H9 (cell line): ENCODE results near the gene GGA3. TPM values are rescaled to one million over a fixed set of nuclear protein-coding genes. Genes with fewer than 3 reads are reported as not detected.
A peak's percentile ranks its signal among the peaks of the same experiment; 100 is the strongest.

ENCODE experiments used
- DNase-seq: peaks from one replicate; pipeline ENCODE4 v3.0.0-alpha.2; 2017
- H2AFZ ChIP-seq: one replicate; pipeline ENCODE4 v1.6.1; 2013; ENCODE audit warnings: mild to moderate bottlenecking, low read length, control low read depth, moderate library complexity
- H2AK5ac ChIP-seq: 2 replicates; pipeline ENCODE4 v1.6.1; 2013; ENCODE audit warnings: low read length, control low read depth, mixed read lengths; ENCODE audit not compliant: insufficient read length
- H2BK120ac ChIP-seq: one replicate; pipeline ENCODE4 v1.6.1; 2013; ENCODE audit warnings: low read depth, mild to moderate bottlenecking, low read length, control low read depth, inconsistent platforms; ENCODE audit not compliant: poor library complexity, severe bottlenecking
- H2BK12ac ChIP-seq: 2 replicates; pipeline ENCODE4 v1.6.1; 2013; ENCODE audit warnings: low read length, control low read depth, mixed read lengths, low read depth; ENCODE audit not compliant: insufficient read length
- H2BK15ac ChIP-seq: 2 replicates; pipeline ENCODE4 v1.6.1; 2013; ENCODE audit warnings: low read depth, low read length, control low read depth
- H2BK20ac ChIP-seq: one replicate; pipeline ENCODE4 v1.6.1; 2013; ENCODE audit warnings: low read depth, mild to moderate bottlenecking, low read length, control low read depth, inconsistent platforms; ENCODE audit not compliant: poor library complexity, severe bottlenecking
- H2BK5ac ChIP-seq: 2 replicates; pipeline ENCODE4 v1.6.1; 2013; ENCODE audit warnings: low read length, control low read depth, mixed read lengths; ENCODE audit not compliant: insufficient read length
- H3K14ac ChIP-seq: 2 replicates; pipeline ENCODE4 v1.6.1; 2013; ENCODE audit warnings: low read length, control low read depth; ENCODE audit not compliant: insufficient read depth
- H3K18ac ChIP-seq: 2 replicates; pipeline ENCODE4 v1.6.1; 2013; ENCODE audit warnings: low read depth, mild to moderate bottlenecking, mixed read lengths, low read length, control low read depth; ENCODE audit not compliant: insufficient read length
- H3K23ac ChIP-seq: 2 replicates; pipeline ENCODE4 v1.6.1; 2013; ENCODE audit warnings: low read length, control low read depth, mixed read lengths, low read depth; ENCODE audit not compliant: insufficient read length
- H3K23me2 ChIP-seq: 2 replicates; pipeline ENCODE4 v1.6.1; 2013; ENCODE audit warnings: low read depth, mild to moderate bottlenecking, mixed read lengths, low read length, control low read depth; ENCODE audit not compliant: insufficient read length, poor library complexity, severe bottlenecking
- H3K27ac ChIP-seq: 2 replicates; pipeline ENCODE4 v1.5.1; 2013; ENCODE audit warnings: low read length, control low read depth, mixed read lengths, low read depth; ENCODE audit not compliant: insufficient read length
- H3K27me3 ChIP-seq: 2 replicates; pipeline ENCODE4 v1.6.1; 2013; ENCODE audit warnings: low read length, control low read depth, inconsistent platforms; ENCODE audit not compliant: insufficient read depth
- H3K4ac ChIP-seq: 2 replicates; pipeline ENCODE4 v1.6.1; 2013; ENCODE audit warnings: low read depth, mild to moderate bottlenecking, control low read depth, inconsistent platforms, low read length, moderate library complexity
- H3K4me1 ChIP-seq: 2 replicates; pipeline ENCODE4 v1.6.1; 2013; ENCODE audit warnings: low read length, control low read depth, inconsistent platforms; ENCODE audit not compliant: insufficient read depth
- H3K4me2 ChIP-seq: 2 replicates; pipeline ENCODE4 v1.6.1; 2013; ENCODE audit warnings: low read length, control low read depth, mixed read lengths; ENCODE audit not compliant: insufficient read length, insufficient read depth
- H3K56ac ChIP-seq: 2 replicates; pipeline ENCODE4 v1.6.1; 2013; ENCODE audit warnings: low read depth, mild to moderate bottlenecking, mixed read lengths, low read length, control low read depth; ENCODE audit not compliant: insufficient read length
- H3K79me1 ChIP-seq: 2 replicates; pipeline ENCODE4 v1.6.1; 2013; ENCODE audit warnings: low read depth, mild to moderate bottlenecking, moderate library complexity, low read length, control low read depth, inconsistent platforms; ENCODE audit not compliant: insufficient read depth, poor library complexity, severe bottlenecking
- H3K79me2 ChIP-seq: 2 replicates; pipeline ENCODE4 v1.6.1; 2013; ENCODE audit warnings: low read length, control low read depth, inconsistent platforms; ENCODE audit not compliant: insufficient read depth
- H3K9ac ChIP-seq: 2 replicates; pipeline ENCODE4 v1.6.1; 2013; ENCODE audit warnings: low read length, control low read depth, mixed read lengths; ENCODE audit not compliant: insufficient read length; ENCODE audit errors: extremely low read depth
- H3K9me3 ChIP-seq: one replicate; pipeline ENCODE4 v1.6.1; 2013; ENCODE audit warnings: low read depth, low read length, inconsistent platforms; ENCODE audit not compliant: control insufficient read depth
- H3T11ph ChIP-seq: one replicate; pipeline ENCODE4 v1.6.1; 2013; ENCODE audit warnings: mild to moderate bottlenecking, low read length, control low read depth, inconsistent platforms
- H4K20me1 ChIP-seq: one replicate; pipeline ENCODE4 v1.6.1; 2013; ENCODE audit not compliant: control insufficient read depth, insufficient read length, insufficient read depth
- H4K5ac ChIP-seq: 2 replicates; pipeline ENCODE4 v1.6.1; 2013; ENCODE audit warnings: low read depth, mild to moderate bottlenecking, mixed read lengths, low read length, control low read depth; ENCODE audit not compliant: insufficient read length
- H4K8ac ChIP-seq: replicated peaks from 2 replicates; pipeline ENCODE4 v1.6.1; 2013; ENCODE audit warnings: low read length, control low read depth, mixed read lengths, low read depth; ENCODE audit not compliant: insufficient read length
- H4K91ac ChIP-seq: 2 replicates; pipeline ENCODE4 v1.6.1; 2013; ENCODE audit warnings: low read depth, mild to moderate bottlenecking, moderate library complexity, mixed read lengths, low read length, control low read depth; ENCODE audit not compliant: insufficient read length
- H3K27ac Mint-ChIP-seq, 3 experiments: 2 replicates in 2 of 3; 3 replicates in 1 of 3; pipeline ENCODE4 v1.8.0; 2020 to 2021; ENCODE audit warnings: mixed read lengths in 3 of 3, mild to moderate bottlenecking in 1 of 3, moderate library complexity in 1 of 3
- H3K27me3 Mint-ChIP-seq: 2 replicates; pipeline ENCODE4 v1.8.0; 2021; ENCODE audit warnings: low read depth, mild to moderate bottlenecking, moderate library complexity, mixed read lengths
- H3K36me3 Mint-ChIP-seq, 3 experiments: 2 replicates in 2 of 3; 3 replicates in 1 of 3; pipeline ENCODE4 v1.8.0; 2020 to 2021; ENCODE audit warnings: low read depth in 3 of 3, mixed read lengths in 3 of 3; ENCODE audit not compliant: insufficient read depth in 1 of 3
- H3K4me1 Mint-ChIP-seq, 2 experiments: 2 replicates each; pipeline ENCODE4 v1.8.0; 2020; ENCODE audit warnings: mixed read lengths in 2 of 2
- H3K4me3 Mint-ChIP-seq, 2 experiments: 2 replicates in 1 of 2; 3 replicates in 1 of 2; pipeline ENCODE4 v1.8.0; 2020 to 2021; ENCODE audit warnings: mild to moderate bottlenecking in 2 of 2, mixed read lengths in 2 of 2, moderate library complexity in 1 of 2
- H3K9me3 Mint-ChIP-seq, 2 experiments: 2 replicates in 1 of 2; 3 replicates in 1 of 2; pipeline ENCODE4 v1.8.0; 2020; ENCODE audit warnings: mild to moderate bottlenecking in 2 of 2, mixed read lengths in 2 of 2, moderate library complexity in 1 of 2
- CTCF ChIP-seq: fragments of 200-600 bp; sonication (generic); conservative IDR thresholded peaks from 3 replicates; pipeline ENCODE4 v1.8.0; 2021; ENCODE audit warnings: antibody characterized with exemption, mild to moderate bottlenecking
- WGBS: extraction: QIAGEN DNeasy Blood & Tissue Kit; methylation state at CpG from one replicate; pipeline ENCODE4 v1.1.7; 2013; ENCODE audit warnings: missing lambda C conversion rate, low lambda C conversion rate, mixed read lengths; ENCODE audit not compliant: insufficient read length; ENCODE audit errors: extremely low coverage; 5-methylcytosine and 5-hydroxymethylcytosine counted together
- total RNA-seq: library from RNA; stranded (reverse); gene quantifications from 2 replicates; pipeline ENCODE4 v1.2.1, GENCODE V29; 2021

GGA3 gene
- total RNA-seq, 1 experiment from 2014 or later = 50.3 TPM

- no peak overlapping the region for H3K4ac ChIP-seq
- H4K20me1 ChIP-seq = no peaks in the 10 kb centered on the region
- H3K4me2 ChIP-seq = peak overlapping the region; percentile 99
- no peak overlapping the region for H2BK5ac ChIP-seq
- peaks cover 6% of the 10 kb centered on the region for H3K23me2 ChIP-seq
- H3K4me1 ChIP-seq = no peaks in the 10 kb centered on the region
- DNase-seq = no peak
- H2AFZ ChIP-seq = no peak overlapping the region
- H4K5ac ChIP-seq = no peak overlapping the region
- no peak overlapping the region for H2BK120ac ChIP-seq
- no peak overlapping the region for H4K8ac ChIP-seq
- no peak overlapping the region for H4K91ac ChIP-seq
- H3K9me3 ChIP-seq = no peaks in the 10 kb centered on the region
- H3K14ac ChIP-seq = peak overlapping the region; percentile 77
- no peak overlapping the region for H3K27ac ChIP-seq
- peak overlapping the region; percentile 94 to 99 for H3K4me3 Mint-ChIP-seq
- H2BK12ac ChIP-seq = no peak overlapping the region
- H3K79me2 ChIP-seq = peaks cover 9% of the 10 kb centered on the region
- H3T11ph ChIP-seq = no peak overlapping the region
- no peaks in the 10 kb centered on the region for H3K27me3 ChIP-seq
- peak overlapping the region; percentile 1 for H3K56ac ChIP-seq
- no peak overlapping the region for H2BK15ac ChIP-seq
- peak overlapping the region; percentile 100 for H3K27ac Mint-ChIP-seq
- H3K79me1 ChIP-seq = no peaks in the 10 kb centered on the region
- H2BK20ac ChIP-seq = no peak overlapping the region
- WGBS = no CpG with 5 or more reads among the region's 22 CpGs
- H3K27me3 Mint-ChIP-seq = no peaks in the 10 kb centered on the region; the same call in 1 of the 2 replicates
- TF ChIP-seq CTCF = 0 out of 3 replicates have a peak, but pooled peaks have one; percentile 14
- no peak overlapping the region for H2AK5ac ChIP-seq
- H3K23ac ChIP-seq = no peak overlapping the region
- peak overlapping the region; percentile 93 for H3K9ac ChIP-seq
- H3K9me3 Mint-ChIP-seq = no peaks in the 10 kb centered on the region
- H3K4me1 Mint-ChIP-seq = peaks cover 5 to 10% of the 10 kb centered on the region in 2 experiments
- H3K36me3 Mint-ChIP-seq = peaks cover 17 to 28% (median 24%) of the 10 kb centered on the region in 3 experiments; a peak in 6 of 7 replicates
- H3K18ac ChIP-seq = no peak overlapping the region
These were observed 55.6 kb downstream of the GGA3 start for GRCh38 chr17:75205793-75206163.
